ENCODE measurements around the gene SCAPER.

The SCAPER gene

GRCh38 chr15:76682259-76682658 is 222.9 kb downstream of the SCAPER start:
- DNase-seq (ENCODE audit: low read depth): no peak
- H3K4me3 ChIP-seq (replicated peaks; ENCODE audit: low read depth, low read length): no peak overlapping the region
- TF ChIP-seq CTCF (IDR thresholded peaks at IDR 0.05; ENCODE audit: low read length, missing control alignments): no peak

- no peak for TF ChIP-seq CTCF (IDR thresholded peaks at IDR 0.05; ENCODE audit: low read length, missing control alignments)
- no peak overlapping the region for H3K4me3 ChIP-seq (replicated peaks; ENCODE audit: low read depth, low read length)
- DNase-seq (ENCODE audit: low read depth): peak; percentile 10
Observed at GRCh38 chr15:76678766-76679165, 226.4 kb downstream of the SCAPER start.

GRCh38 chr15:76674883-76675282 is 230.3 kb downstream of the SCAPER start:
- no peak for TF ChIP-seq CTCF (IDR thresholded peaks at IDR 0.05; ENCODE audit: low read length, missing control alignments)
- no peak overlapping the region for H3K4me3 ChIP-seq (replicated peaks; ENCODE audit: low read depth, low read length)
- DNase-seq (ENCODE audit: low read depth): peak; percentile 16

GRCh38 chr15:76669521-76670207 is 235.5 kb downstream of the SCAPER start:
- no peak for TF ChIP-seq CTCF (IDR thresholded peaks at IDR 0.05; ENCODE audit: low read length, missing control alignments)
- no peak overlapping the region for H3K4me3 ChIP-seq (replicated peaks; ENCODE audit: low read depth, low read length)
- no peak for DNase-seq (ENCODE audit: low read depth)

GRCh38 chr15:76668900-76669299 is 236.2 kb downstream of the SCAPER start:
- no peak for TF ChIP-seq CTCF (IDR thresholded peaks at IDR 0.05; ENCODE audit: low read length, missing control alignments)
- no peak for DNase-seq (ENCODE audit: low read depth)
- no peak overlapping the region for H3K4me3 ChIP-seq (replicated peaks; ENCODE audit: low read depth, low read length)

GRCh38 chr15:76667943-76668715 is 237.0 kb downstream of the SCAPER start:
- no peak for TF ChIP-seq CTCF (IDR thresholded peaks at IDR 0.05; ENCODE audit: low read length, missing control alignments)

More at GRCh38 chr15:76667943-76668715, 237.0 kb downstream of the SCAPER start:
- no peak for DNase-seq (ENCODE audit: low read depth)
- H3K4me3 ChIP-seq (replicated peaks; ENCODE audit: low read depth, low read length): no peak overlapping the region

All from fibroblast of pulmonary artery (primary cell).